Measurements from ENCODE around the gene KLHL3. TPM values are rescaled to one million over a fixed set of nuclear protein-coding genes. Genes with fewer than 3 reads are reported as not detected.
A peak's percentile ranks its signal among the peaks of the same experiment; 100 is the strongest.

The KLHL3 gene
- total RNA-seq, 6 donors from 2014 or later = 2.7 to 17.8 (median 5.2) TPM

DNA sequence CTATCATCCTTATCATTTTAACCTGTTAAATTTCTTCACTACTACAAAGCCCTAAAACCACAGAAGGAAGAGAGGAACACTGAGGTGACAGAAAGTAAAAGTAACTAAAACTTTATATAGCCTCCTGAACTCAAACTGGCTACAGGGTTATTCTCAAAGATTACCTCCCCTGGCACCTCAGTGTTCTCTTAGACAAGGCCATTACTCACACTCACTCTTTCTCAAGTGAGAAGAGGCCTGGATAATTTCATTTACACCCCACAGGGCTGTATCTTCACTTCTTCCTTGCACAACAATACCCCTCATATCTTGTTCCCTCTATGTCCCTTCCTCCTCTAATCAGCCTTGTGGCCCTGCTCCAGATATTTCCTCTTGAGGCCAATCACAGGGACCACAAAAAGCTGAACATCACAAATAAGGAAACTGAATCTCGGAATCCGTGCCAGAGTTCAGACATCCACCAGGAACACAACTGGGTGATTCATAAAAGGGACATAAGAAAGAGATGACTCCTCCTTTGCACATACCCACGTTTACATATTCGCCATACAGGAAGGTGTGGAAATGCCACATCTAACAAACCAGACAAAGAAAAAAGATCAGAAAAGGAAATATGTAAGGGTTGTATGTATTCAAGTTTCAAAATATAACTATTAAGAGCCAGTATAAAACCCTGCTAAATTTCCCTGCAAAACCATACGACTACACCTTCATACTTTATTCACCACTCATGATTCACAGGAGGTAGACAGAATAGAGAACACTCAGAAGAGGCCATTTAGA, 1.7 kb upstream of the KLHL3 start:
- Histone ChIP-seq H3K27ac (peak overlapping the region in 3 of 4 donors; percentile 8 to 63 (median 40)), H3K4me1 (peaks cover 12 to 37% (median 23%) of the 10 kb centered on the region in 4 donors), H3K4me3 (no peak overlapping the region), H3K27me3 (no peaks in the 10 kb centered on the region), H3K9me3 (peaks cover 0 to 3% (median 0%) of the 10 kb centered on the region in 4 donors), H3K36me3 (no peaks in the 10 kb centered on the region)
- ATAC-seq (ENCODE audit: low FRiP score in 2 of 2) (peak in 1 of 2 donors; percentile 41), DNase-seq (peak in 1 of 2 donors; percentile 53)
- TF ChIP-seq EP300 (IDR thresholded peaks at IDR 0.05) (no peak), POLR2AphosphoS5 (IDR thresholded peaks at IDR 0.05) (peak; percentile 33 to 35), POLR2A (IDR thresholded peaks at IDR 0.05) (no peak), CTCF (IDR thresholded peaks at IDR 0.05) (no peak)
- 41 to 56% methylated on average over 5 of the region's 5 CpGs for WGBS, 2 donors

- Histone ChIP-seq H3K36me3 (no peaks in the 10 kb centered on the region), H3K4me3 (no peak overlapping the region), H3K27me3 (no peaks in the 10 kb centered on the region), H3K9me3 (peaks cover 0 to 3% (median 0%) of the 10 kb centered on the region in 4 donors), H3K27ac (peak overlapping the region in 3 of 4 donors; percentile 8 to 73 (median 63)), H3K4me1 (peaks cover 12 to 37% (median 23%) of the 10 kb centered on the region in 4 donors)
- DNase-seq = no peak
- 59 to 69% methylated on average over 1 of the region's 1 CpG for WGBS, 2 donors
- TF ChIP-seq POLR2A (IDR thresholded peaks at IDR 0.05) = no peak
- TF ChIP-seq EP300 (IDR thresholded peaks at IDR 0.05) = no peak
- no peak for TF ChIP-seq CTCF (IDR thresholded peaks at IDR 0.05)
- TF ChIP-seq POLR2AphosphoS5 (IDR thresholded peaks at IDR 0.05) = no peak
- ATAC-seq (ENCODE audit: low FRiP score in 2 of 2) = no peak
Measured at GRCh38 chr5:137736496-137736895, 607 bp upstream of the KLHL3 start.

DNA sequence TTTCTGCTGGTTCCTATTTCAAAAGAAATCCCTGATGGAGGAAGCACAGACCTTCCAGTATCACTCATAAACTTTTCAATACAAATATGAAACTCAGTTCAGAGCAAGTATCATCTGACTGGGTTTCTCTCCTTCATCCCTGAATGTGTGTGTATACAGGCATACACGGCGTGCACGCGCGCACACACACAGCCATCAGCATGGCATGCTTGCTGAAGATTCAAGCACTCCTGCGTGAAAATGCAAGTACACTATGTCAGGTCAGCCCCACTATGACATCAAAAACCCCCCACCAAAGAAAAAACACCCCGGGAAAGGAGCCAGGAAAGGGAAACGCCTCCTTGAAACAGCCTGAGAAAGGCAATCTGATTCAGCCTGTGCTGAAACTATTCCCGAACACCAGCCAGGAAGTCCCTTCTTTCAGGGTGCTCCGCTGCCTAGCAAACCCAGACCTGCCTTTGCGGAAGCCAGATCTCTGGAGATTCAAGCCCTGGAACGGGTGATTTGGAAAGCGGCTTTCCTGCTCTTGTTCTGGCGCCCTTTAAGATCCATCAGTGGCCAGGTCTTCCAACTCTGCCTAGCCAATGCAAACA, 831 bp downstream of the KLHL3 start:
- Histone ChIP-seq H3K27me3 (no peaks in the 10 kb centered on the region), H3K4me1 (peaks cover 12 to 37% (median 23%) of the 10 kb centered on the region in 4 donors), H3K4me3 (peak overlapping the region; percentile 22 to 48 (median 40)), H3K9me3 (peaks cover 0 to 3% (median 0%) of the 10 kb centered on the region in 4 donors), H3K36me3 (no peaks in the 10 kb centered on the region), H3K27ac (peak overlapping the region; percentile 20 to 73 (median 66))
- ATAC-seq (ENCODE audit: low FRiP score in 2 of 2) (peak; percentile 45 to 56), DNase-seq (peak; percentile 44 to 51)
- 10 to 15% methylated on average over 9 to 14 of the region's 14 CpGs for WGBS, 2 donors
- TF ChIP-seq POLR2A (IDR thresholded peaks at IDR 0.05) (no peak), POLR2AphosphoS5 (IDR thresholded peaks at IDR 0.05) (no peak), CTCF (IDR thresholded peaks at IDR 0.05) (no peak), EP300 (IDR thresholded peaks at IDR 0.05) (no peak)

DNA sequence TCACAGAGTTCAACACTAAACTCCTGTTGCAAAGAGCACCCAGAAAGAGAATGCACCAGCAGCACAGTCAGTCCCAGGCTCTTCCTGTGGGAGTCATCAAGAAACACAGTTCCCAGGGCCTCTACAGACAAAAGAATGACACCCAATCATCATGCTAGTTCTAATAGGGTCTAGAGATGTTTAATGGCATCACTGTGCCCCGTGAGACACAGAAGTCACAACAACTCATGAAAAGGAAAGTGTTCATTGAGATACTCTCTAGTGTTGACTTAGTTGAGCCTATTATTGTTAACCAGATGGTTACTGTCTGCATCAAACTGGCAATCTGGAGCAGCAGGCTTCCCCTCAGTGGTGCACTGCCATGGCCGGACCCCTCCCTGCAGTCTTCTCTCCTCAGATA, 1.6 kb downstream of the KLHL3 start:
- TF ChIP-seq EP300 (IDR thresholded peaks at IDR 0.05) (no peak), CTCF (IDR thresholded peaks at IDR 0.05) (no peak), POLR2AphosphoS5 (IDR thresholded peaks at IDR 0.05) (no peak), POLR2A (IDR thresholded peaks at IDR 0.05) (no peak)
- WGBS, 2 donors = 48 to 50% methylated on average over 2 of the region's 2 CpGs
- peaks cover 12 to 37% (median 23%) of the 10 kb centered on the region in 4 donors for H3K4me1 ChIP-seq
- H3K27ac ChIP-seq = peak overlapping the region in 3 of 4 donors; percentile 20 to 73 (median 63)
- H3K9me3 ChIP-seq = peaks cover 0 to 3% (median 0%) of the 10 kb centered on the region in 4 donors
- DNase-seq (no peak), ATAC-seq (ENCODE audit: low FRiP score in 2 of 2) (no peak)
- H3K36me3 ChIP-seq = no peaks in the 10 kb centered on the region
- H3K27me3 ChIP-seq = no peaks in the 10 kb centered on the region
- peak overlapping the region in 2 of 4 donors; percentile 46 to 48 for H3K4me3 ChIP-seq

Data from upper lobe of left lung (tissue), 6 donors.